Epithelial cell of proximal tubule (primary cell): ENCODE measurements around the gene WDR87. TPM values are rescaled to one million over a fixed set of nuclear protein-coding genes. Genes with fewer than 3 reads are reported as not detected.

ENCODE experiments used
- DNase-seq: peaks from one replicate; pipeline ENCODE4 v3.0.0-alpha.2; 2011; ENCODE audit warnings: low read depth
- H3K4me3 ChIP-seq: 2 replicates; pipeline ENCODE4 v1.5.1; 2011; ENCODE audit warnings: low read depth, mild to moderate bottlenecking, low read length
- CTCF ChIP-seq: conservative IDR thresholded peaks from 2 replicates; pipeline ENCODE4 v1.5.1; 2012; ENCODE audit warnings: low read depth, mild to moderate bottlenecking, low read length
- total RNA-seq: library from RNA; depleted of rRNA; stranded (reverse); fragments of >200 nt; gene quantifications from 2 replicates; pipeline ENCODE4 v1.2.3, GENCODE V29; 2015

Gene WDR87
- total RNA-seq, 1 donor from 2014 or later: not detected

GRCh38 chr19:37906869-37907734 is 708 bp upstream of the WDR87 start, which contains the start of gene SIPA1L3:
Gene SIPA1L3, plus strand, starts transcription at chr19:37907208. Its CDS starts 174,358 bp downstream, at chr19:38081566.
- peak; percentile 55 for DNase-seq
- H3K4me3 ChIP-seq: peak within 1 kb of the TSS; percentile 87
- TF ChIP-seq CTCF: no peak

DNA sequence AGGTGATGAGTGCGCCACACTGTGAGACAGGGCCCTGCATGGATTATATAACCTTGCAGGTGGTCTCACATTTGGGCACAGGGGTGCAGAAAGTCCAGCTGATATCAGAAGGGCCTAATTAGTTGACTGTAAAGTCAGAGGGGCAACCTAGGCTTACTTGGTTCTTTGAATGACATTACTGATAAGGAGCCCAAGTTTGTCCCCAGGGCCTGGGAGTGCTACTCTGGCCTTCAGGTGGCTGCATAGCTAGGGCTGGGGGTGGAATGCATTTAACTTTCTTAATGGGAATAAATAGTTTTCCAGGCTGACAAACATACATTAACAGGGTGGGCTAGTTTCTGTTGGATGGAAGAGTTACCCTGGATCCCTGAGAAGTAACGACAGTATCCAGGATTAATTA is 3.3 kb downstream of the WDR87 start:
- no peak overlapping the region for H3K4me3 ChIP-seq
- no peak for TF ChIP-seq CTCF
- DNase-seq: no peak

GRCh38 chr19:37902668-37903067 is 3.7 kb downstream of the WDR87 start:
- DNase-seq: no peak
- TF ChIP-seq CTCF: peak; percentile 92
- no peak overlapping the region for H3K4me3 ChIP-seq

DNA sequence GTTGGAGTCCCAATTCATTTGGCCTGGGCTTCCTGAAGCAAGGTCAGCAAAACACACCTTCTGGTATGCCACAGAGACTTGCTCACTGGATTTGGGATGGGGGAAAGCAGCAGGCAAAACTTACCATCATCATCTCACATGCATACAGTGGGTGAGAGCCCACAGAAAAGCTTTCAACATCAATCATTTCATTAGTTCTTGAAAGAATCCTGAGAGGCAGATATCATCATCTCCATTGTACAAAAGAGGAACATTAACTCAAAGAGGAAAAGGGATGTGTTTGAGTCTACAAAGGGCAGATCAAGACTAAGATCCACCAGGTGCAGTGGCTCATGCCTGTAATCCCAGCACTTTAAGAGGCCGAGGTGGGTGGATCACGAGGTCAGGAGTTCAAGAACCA is 6.4 kb downstream of the WDR87 start:
- DNase-seq: no peak
- H3K4me3 ChIP-seq: no peak overlapping the region
- TF ChIP-seq CTCF: no peak

- H3K4me3 ChIP-seq: no peak overlapping the region
- DNase-seq: no peak
- no peak for TF ChIP-seq CTCF
Observed at GRCh38 chr19:37899453-37899852, 6.9 kb downstream of the WDR87 start.

DNA sequence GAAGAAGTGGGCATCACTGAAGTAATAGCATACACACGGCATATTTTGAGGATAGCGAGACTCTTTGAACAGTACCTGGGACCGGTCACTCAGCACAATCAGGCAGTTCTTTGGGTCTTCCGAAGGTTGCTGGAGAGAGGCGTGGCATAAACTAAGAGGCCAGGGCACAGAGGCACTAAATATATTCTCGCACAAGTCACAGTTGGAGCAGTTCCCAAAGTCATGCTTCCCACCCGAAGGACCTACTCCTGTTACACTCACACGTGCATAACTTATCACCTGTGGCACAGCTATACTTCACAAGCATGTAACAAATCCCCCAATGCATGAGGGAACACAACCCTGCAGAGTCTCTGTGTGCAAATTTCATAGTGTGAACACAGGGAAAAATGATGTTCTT is 10.2 kb downstream of the WDR87 start:
- no peak for DNase-seq
- H3K4me3 ChIP-seq: no peak overlapping the region
- no peak for TF ChIP-seq CTCF
